G401.6 (cell line): Measurements from ENCODE around the gene FSHR.

Source experiments
- FAIRE-seq: peaks from 2 replicates; lab custom pipeline; 2012; peaks lifted over from hg19 to GRCh38; lab: Jason Lieb, UNC

The FSHR gene

DNA sequence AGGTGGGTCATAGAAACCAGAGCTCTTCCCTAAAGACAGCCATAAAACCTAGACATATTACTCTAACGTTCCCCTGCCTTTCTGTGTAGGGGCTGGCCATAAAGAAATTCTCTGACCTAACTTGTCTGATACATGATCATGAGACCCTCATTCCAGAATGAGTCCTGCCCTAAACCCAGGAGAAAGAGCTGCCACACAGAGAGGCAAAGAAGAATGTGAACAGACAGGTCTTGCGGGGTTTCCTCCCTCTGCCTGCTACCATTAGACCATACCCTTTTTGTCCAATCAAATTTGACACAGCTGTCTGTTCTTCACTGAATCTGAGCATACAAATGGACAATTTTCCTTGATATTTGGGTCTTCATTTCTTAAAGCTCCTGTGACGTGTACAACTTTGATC is 200.0 kb downstream of the FSHR start:
- no peak for FAIRE-seq

- FAIRE-seq = no peak
Measured at GRCh38 chr2:48952614-48953013, 201.7 kb downstream of the FSHR start.

DNA sequence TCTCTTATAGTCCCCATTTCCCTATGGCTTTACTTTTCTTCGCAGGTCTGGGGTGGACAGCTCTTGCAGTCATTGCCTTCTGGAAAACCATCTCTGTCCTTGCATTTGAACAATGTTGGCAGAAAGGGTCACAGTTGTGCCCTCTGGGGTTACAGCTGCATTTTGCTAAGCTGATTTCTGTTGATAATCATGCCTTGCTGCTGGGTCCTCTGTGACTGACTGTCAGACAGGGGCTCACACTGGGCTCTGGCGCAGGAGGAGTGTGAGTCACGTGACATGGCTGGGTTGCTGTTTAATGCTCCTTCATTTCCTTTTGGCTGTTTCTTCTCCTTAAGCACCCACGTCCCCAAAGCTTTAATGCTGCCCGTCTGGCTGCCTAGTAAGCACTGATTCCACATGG is 202.2 kb downstream of the FSHR start:
- no peak for FAIRE-seq

GRCh38 chr2:48948400-48949125 is 205.8 kb downstream of the FSHR start:
- no peak for FAIRE-seq

DNA sequence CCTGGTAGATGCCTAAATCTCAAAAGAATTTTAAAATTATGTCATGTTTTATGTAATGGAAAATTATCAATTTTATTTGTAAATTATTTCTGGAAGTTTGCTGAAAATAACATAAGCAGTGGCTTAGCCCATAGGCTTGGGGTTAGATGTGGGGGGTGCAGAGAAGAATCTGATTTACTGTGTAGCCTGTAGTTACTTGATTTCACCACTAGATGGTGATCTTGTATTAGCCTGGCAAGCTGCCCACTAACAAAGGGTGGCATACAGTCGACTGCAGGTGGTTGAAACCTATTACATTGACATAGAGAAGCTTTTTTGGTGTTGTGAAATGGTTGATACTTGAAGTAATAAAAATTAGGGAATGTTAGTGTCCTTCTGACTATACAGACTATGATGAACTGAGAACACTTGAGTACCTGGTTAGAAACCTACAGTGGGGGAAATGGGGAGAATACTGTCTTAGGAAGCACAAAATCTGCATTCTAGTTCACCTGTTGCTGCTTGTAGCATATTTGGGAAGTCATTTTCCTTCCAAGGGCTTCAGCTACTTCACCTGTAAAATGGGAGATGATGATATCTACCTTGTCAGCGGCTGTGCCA is 207.8 kb downstream of the FSHR start:
- peak; percentile 83 for FAIRE-seq

GRCh38 chr2:48944956-48945355 is 209.4 kb downstream of the FSHR start:
- FAIRE-seq = no peak

GRCh38 chr2:48943436-48943835 is 210.9 kb downstream of the FSHR start:
- FAIRE-seq = no peak

GRCh38 chr2:48941908-48942307 is 212.4 kb downstream of the FSHR start:
- FAIRE-seq = no peak

DNA sequence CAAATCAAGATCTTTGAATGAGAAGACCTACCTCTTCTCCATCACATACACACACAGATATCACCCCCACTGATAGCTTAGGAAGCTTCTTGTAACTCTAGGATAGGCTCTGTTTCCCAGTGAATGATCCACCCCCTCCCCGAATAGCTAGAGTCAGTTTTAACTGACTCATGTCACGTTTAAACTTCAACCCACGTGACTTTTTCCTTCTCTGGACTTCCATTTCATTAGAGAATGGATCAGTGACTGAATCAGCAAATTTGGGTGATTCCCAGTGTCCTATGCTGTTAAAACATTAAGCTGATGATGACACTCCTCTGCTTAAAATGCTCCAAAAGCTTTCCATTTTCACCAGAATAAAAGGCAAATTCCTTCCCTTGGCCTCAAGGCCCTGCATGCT is 212.9 kb downstream of the FSHR start:
- no peak for FAIRE-seq

- FAIRE-seq = no peak
Measured at GRCh38 chr2:48940606-48941005, 213.7 kb downstream of the FSHR start.

DNA sequence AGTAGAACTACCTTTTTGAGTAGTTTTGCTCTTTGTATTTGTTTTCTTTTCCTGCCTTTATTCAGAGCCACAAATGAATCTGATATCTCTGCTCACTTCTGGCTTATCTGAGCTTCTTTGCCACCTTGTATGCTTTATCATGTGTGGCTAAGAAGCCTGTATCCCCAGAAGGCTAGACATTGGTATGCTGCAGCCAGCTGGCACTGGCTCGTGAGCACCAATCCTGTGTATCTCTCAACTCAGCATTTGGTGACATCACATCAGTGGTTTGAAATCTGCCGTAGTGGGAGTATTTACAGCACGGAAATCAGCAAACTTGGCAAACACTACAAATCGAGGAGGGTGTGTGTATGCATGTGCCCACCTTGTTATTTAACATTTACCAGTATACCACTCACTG is 215.1 kb downstream of the FSHR start:
- no peak for FAIRE-seq

- no peak for FAIRE-seq
Measured at GRCh38 chr2:48938231-48938630, 216.1 kb downstream of the FSHR start.

- no peak for FAIRE-seq
Measured at GRCh38 chr2:48934807-48935206, 219.5 kb downstream of the FSHR start.

DNA sequence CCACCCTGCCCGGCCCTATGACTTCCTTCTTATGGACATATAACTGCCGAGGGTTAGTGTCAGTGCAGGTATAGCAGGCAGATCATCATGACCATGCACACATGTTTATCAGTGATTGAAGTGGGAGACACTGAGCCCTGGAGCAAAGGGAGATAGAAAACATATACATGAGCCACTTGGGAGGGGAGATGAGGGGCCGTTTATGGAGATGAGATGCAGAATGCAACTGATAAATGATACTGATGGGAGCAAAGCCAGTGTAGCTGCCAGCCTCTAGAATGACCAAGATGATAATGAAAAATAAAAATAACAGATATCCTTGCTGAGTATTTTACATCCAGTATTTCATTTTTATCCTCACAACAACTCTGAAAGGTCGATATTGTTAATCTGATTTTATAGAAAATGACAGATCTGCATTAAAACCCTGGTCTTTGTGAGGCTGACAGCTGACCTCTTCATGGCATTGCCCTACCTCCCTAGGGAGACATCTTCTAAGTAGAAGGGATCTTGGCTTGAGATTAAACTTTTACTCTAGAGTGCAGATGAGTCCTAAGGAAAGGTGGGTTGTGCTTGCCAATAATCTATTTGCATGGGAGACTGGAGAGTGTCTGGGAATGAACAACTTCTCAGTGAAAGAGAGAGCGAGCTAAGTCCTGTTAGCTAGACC is 220.4 kb downstream of the FSHR start:
- no peak for FAIRE-seq

DNA sequence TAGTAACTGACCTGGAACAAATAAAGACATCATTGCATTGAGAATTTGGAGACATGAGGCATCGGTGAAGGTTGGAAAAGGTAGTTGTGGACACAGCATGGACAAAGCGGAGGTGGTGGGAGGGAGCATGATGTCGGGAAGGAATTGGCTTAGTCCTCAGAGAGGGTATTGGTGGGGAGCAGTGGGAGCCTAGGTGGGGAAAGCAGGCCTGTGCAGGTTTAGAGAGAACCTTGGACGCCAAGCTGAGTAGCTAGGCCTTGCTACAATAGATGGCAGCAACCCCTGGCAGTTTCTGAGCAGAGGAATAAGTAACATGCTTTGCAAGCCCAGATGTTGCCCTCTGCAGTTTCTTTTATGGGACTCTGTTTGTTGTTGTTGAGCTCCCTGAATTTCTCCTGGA is 221.6 kb downstream of the FSHR start:
- FAIRE-seq = no peak

- no peak for FAIRE-seq
Measured at GRCh38 chr2:48929571-48930301, 224.6 kb downstream of the FSHR start.

DNA sequence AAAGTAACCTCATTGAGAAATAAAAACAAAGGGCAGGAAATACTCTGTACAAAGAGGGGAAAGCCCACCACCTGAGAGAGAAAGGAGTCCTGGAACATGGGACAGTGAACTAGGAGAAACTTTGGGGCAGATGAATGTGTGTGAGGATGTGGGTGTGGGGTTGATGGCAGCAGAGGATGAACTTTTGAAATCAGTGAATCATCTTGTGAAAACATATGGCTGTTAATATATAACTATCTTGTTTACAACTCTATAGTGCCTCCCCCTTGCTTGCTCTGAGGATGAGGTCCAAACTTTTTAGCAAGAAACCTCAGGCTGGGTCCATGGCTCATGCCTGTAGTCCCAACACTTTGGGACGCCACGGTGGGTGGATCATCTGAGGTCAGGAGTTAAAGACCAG is 227.0 kb downstream of the FSHR start:
- no peak for FAIRE-seq

GRCh38 chr2:48915884-48916283 is 238.4 kb downstream of the FSHR start:
- FAIRE-seq = no peak

GRCh38 chr2:48915227-48915626 is 239.1 kb downstream of the FSHR start:
- FAIRE-seq = no peak

- no peak for FAIRE-seq
Measured at GRCh38 chr2:48914477-48915089, 239.7 kb downstream of the FSHR start.
